Loucy (cell line): Measurements from ENCODE around the gene CPOX.
A peak's percentile ranks its signal among the peaks of the same experiment; 100 is the strongest.

Experiments used
- CTCF ChIP-seq: fragments of 200-600 bp; sonication (generic); conservative IDR thresholded peaks from 2 replicates; pipeline ENCODE4 v1.5.1; 2014; ENCODE audit warnings: mild to moderate bottlenecking, antibody characterized with exemption, low read length
- EZH2phosphoT487 ChIP-seq: fragments of 200-600 bp; IDR thresholded peaks from 2 replicates; pipeline ENCODE4 v1.6.1; 2018; ENCODE audit warnings: antibody characterized with exemption, mild to moderate bottlenecking, moderate library complexity, borderline replicate concordance

GRCh38 chr3:98596541-98597500, 3.4 kb upstream of the CPOX start:
- TF ChIP-seq CTCF (peak; percentile 74), EZH2phosphoT487 (no peak)
